Stimulated activated CD8-positive, alpha-beta memory T cell treated with anti-CD3 and anti-CD28 coated beads, Interleukin-15, amount 100 ng/mL, for 1 hour (primary cell): ENCODE data around the gene CCSER1.
"Not testable (repeated sequence)": the region's sequence is repeated elsewhere in the genome, so short reads cannot be mapped to it uniquely, and the experiment has no call there.

Experiments
- DNase-seq: peaks from one replicate; pipeline ENCODE4 v3.0.0-alpha.2; 2020; ENCODE audit warnings: low read depth

The CCSER1 gene

DNA sequence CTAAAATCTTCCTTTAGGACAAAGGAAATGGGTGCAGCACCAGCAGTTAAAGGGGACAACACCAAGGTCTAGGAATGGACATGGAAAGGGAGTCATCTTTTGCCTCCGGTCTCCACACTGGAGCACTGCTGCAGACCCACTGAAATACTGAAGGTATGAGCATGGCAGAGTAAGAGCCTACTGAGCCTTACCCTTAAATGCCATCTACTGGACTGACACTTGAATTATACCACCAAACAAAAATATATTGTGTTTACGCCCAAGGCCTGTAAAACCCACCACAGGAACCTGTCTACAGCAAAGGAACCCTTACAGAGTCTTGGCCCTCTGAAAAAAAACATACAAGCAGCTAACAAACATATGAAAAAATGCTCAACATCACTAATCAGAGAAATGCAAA lies 443.4 kb downstream of the CCSER1 start:
- no peak for DNase-seq

DNA sequence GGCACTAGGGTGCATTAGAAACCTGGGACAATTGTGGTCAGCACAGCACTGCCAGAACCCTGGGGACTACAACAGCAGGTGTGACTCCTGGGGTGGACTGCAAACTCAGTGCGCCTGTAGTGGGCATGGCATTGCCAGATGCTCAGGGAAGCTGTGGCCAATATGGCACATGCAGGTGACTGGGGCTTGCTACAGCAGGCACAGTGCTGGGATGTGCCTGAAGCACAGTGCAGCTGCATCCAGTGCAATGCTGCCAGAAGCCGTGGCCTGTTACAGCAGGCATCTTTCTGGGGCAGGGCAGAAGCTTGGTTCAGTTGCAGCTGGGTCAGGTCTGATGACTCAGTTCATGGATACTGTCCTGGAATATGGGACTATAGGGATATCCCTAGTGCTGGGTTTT lies 445.8 kb downstream of the CCSER1 start:
- no peak for DNase-seq

GRCh38 chr4:90575371-90575770 lies 448.2 kb downstream of the CCSER1 start:
- DNase-seq: no peak

DNA sequence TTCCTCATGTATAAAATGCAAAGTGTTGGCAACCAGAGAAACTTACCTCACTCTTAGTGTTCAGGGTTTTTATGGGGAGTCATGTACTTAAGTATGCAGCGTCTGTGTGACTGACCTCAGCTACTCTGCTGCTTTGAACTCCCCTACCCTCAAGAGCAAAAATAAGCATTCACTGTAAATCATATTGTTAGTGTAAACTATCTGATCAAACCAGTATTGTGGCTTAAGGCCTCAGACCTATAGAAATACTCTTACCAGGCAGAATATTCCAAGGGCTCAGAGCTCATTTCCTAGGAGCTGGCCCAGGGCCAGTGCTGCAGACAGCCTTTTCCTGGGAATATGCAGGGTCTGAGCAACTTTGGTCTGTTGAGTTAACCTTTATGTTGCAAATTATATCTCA lies 453.1 kb downstream of the CCSER1 start:
- DNase-seq: no peak

- DNase-seq: no peak
Measured at GRCh38 chr4:90582087-90582486, 454.9 kb downstream of the CCSER1 start.

DNA sequence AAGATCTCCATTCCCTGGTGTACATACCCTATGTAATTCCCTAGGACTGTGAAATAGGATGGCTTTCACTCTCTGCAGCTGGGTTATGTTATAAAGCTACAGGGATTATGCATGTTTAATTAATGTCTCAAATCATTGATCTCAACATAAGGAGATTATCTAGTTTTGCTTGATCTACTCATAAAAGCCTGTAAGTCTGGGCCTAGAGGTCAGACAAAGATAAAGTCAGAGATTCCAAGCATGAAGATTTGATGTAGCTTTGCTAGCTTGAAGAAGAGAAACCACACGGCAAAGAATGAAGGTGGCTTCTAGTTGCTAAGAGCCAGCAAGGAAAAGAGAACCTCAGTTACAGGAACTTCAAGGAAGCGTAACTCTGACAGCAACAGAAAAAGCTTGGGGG lies 456.9 kb downstream of the CCSER1 start:
- no peak for DNase-seq

DNA sequence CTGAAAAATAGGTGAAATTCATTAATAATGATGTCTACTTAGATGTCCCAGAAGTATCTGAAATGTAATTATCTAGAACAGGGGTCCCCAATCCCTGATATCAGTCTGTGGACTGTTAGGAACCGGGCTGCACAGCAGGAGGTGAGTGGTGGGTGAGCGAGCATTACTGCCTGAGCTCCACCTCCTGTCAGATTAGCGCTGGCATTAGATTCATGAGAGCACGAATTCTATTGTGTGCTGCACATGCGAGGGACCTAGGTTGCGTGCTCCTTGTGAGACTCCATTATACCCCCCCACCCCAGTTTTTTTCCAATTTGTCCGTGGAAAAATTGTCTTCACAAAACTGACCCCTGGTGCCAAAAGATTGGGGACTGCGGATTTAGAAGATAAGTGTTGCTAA lies 458.8 kb downstream of the CCSER1 start:
- no peak for DNase-seq

GRCh38 chr4:90586799-90587198 lies 459.6 kb downstream of the CCSER1 start:
- no peak for DNase-seq

DNA sequence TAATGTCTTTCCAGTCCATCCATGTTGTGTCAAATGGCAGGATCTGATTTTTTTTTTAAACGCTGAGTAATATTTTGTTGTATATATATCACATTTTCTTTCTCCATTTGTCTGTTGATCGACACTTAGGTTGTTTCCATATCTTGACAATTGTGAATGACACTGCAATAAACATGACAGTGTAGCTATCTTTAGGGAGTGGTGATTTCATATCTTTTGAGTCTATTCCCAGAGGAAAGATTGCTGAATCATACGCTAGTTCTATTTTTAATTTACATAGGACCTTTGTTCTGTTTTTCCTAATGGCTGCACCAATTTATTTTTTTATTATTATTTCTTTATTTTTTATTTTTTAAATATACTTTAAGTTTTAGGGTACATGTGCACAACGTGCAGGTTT lies 470.7 kb downstream of the CCSER1 start:
- DNase-seq: no peak

DNA sequence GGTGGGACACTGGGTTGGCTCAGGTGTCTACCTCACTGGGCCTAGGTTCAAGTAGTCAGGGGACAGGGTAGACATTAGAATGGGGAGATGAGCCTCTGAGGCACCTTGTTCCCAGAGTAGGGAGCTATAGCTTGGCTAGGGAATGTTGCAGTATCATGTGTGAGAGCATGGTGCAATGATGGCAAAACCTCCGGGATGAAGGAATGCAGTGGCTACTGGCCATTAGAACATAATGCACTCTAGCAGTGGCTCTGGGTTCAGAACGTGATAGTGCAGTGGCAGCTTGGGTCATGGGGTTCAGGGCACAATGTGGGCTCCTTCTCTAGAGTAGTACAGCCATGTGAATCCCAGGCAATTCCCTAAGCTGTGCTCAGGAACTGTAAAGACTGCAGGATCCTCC lies 471.5 kb downstream of the CCSER1 start:
- no peak for DNase-seq

DNA sequence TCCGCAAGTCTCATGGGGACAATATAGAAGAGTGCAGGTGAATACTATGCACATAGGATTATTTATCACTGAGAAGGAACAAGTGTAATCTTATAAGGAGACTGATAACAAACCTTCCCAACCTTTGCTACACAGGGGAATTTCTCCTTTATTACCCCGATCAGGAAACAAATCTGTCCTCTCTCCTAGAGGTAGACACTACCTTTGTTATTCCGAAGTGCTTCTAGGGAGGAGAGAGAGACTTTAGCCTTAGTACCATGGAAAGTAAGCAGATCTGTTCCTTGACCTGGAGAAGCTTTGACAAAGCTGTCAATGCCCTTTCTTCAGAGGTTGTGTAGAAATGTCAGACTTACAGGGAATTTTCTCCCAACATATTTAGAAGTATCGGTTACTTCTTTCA lies 475.5 kb downstream of the CCSER1 start:
- DNase-seq: no peak

DNA sequence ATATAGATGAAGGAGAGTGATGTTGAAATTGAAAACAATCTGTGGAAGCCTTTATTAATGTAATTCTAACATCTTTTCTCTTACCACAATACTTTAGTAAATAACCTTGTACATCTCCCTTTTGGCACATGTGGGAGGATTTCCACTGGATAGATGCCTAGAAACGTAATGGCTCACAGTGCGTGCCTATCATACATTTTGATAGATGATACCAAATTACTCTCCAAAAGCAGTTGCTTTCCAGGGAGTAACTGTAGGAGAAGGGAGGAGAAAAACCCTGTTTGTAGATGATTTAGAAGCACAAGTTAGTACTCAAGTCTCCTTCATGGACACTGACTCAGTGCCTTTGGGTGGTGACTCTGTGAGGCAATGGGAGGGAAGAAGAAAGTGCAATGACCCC lies 476.3 kb downstream of the CCSER1 start:
- DNase-seq: no peak

DNA sequence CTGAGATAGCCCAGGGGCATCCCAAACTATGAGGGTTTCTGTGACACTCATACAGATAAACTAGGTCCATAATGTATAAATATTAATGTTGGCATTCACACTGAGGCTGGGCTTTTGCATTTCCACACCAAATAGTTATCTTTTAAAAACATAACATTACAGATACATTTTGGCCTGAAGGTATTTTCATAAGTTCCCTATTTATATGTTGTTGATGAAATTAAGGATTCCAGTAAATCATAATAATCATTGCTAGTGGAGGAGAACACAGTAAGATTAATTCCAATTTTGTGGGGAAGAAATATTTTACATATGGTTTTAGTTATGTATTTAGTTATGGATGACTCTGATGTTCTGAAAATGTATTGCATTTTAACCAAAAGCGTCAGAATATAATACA lies 479.6 kb downstream of the CCSER1 start:
- no peak for DNase-seq

- DNase-seq: no peak
Measured at GRCh38 chr4:90614371-90614770, 487.2 kb downstream of the CCSER1 start.

- DNase-seq: no peak
Measured at GRCh38 chr4:90621080-90621479, 493.9 kb downstream of the CCSER1 start.

GRCh38 chr4:90624781-90625180 lies 497.6 kb downstream of the CCSER1 start:
- DNase-seq: no peak

DNA sequence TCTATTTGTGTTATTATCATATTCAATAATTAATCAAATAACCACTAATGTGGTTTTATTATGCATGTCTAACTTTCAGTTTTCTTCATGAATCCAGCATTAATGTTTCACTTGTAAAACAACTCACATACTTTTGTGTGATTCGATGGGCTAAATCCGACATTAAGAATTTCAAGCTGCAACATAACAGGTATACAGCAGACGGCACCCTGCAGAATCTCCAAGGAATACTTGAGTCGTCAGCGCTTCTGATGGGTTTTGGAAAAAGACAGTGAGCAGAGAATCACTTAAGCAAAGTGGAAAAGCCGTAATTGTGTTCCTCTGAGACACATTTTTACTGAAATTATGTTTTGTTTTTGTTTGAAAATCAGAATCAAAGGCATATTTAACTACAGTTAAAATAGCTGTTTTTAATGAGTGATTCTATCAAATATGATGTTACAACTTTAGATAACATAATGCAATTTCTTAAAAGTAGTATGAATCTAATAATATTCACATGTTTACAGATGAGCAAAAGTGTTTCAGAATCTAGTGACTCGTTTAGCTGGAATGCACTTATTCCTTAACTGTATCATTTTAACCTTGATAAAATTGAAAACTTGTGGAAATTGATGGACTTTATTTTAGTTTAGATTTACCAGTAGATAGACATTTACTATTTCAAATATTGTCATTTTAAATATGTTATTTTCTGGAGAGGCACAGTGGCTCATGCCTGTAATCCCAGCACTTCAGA lies 514.8 kb downstream of the CCSER1 start:
- DNase-seq: no peak

DNA sequence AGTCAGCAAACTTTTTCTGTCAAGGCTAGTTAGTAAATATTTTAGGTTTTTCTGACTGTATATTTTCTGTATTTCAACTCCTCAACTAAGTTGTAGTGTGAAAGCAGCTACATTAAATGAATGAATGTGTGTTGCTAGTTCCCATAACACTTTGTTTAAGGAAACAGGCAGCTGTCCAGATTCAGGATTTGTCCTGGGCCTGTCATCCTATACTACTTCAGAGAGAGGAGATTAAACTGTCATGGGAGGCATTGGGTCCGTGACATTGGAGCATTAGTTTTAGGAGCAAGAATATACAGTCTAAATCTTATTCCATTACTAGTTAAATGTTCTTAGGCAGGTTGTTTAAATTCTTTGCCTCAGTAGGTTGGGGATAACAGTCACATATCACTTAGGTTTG lies 516.0 kb downstream of the CCSER1 start:
- DNase-seq: no peak

GRCh38 chr4:90648311-90648710 lies 521.1 kb downstream of the CCSER1 start:
- DNase-seq: no peak

- DNase-seq: no peak
Measured at GRCh38 chr4:90648791-90649190, 521.6 kb downstream of the CCSER1 start.

DNA sequence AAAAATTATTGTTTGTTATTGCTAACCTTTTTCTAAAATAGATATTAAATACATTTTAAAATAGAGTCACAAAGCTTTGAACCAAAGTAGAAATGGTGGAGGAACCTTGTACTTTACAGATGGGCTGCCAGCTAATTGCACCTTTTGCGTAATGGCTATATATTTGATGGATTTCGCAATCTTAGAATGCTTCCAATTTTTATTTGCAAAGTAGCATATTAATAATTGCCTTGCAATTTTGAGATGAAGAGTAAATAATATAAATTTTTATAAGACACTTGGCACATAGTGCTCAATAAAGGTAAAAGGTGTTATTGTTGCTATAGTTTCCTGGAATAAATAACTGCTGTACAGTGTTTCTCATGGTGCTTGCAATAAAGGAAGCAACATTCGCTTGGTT lies 533.5 kb downstream of the CCSER1 start:
- no peak for DNase-seq

DNA sequence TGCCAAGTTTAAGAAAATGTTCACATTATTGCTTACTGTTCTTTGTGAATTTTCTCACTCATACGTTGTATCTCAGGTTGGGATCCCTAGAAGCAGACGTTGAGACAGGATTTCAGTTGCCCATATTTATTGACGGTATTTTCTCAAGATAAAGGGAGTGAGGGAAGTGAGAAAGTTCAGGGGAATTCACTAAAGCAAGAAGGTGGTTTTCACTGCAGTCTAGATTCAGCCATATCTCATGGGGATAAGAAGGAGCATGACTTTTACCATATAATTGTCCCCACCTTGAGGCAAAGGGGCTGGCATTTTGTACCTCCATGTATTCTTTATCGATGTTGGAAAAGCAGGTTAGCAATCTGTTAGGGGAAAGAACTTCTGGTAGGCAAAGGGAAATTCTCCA lies 543.0 kb downstream of the CCSER1 start:
- no peak for DNase-seq

DNA sequence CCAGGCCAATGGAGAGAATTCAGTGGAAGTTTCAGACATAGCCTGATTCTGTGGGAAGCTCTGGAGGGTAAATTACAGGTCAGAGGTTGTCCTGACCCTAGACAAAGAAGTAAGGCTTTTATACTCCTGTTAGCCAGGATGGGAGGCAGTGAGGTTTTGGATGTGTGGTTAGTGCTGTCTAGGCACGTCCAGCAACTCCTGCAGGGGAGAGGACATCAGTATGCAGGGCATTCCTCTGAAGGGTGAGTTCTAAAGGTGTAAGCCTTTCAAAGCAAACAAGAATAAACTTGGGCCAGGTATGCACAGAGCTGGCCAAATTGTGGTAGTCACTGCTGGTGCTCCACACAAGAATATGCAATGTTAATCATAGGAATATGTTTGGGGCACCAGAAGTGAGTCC lies 562.5 kb downstream of the CCSER1 start:
- DNase-seq: no peak

DNA sequence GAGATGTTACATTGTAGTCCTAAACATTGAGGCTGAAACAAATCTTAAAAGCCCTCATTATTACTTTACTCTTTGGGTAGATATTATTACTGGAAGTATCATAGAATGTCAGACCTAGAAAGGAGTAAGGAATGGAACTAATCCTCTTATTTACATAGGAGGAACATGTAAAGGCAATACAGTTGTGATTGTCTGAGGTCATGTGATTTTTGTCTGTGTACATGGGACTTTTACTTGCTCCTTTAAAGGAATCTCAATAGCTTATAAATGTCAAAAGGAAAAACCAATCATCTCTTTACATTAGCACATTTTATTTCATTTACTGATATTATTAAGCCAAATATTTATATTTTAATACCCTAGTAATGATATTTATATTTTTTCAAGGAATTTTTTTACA lies 568.2 kb downstream of the CCSER1 start:
- no peak for DNase-seq

GRCh38 chr4:90705501-90705900 lies 578.3 kb downstream of the CCSER1 start:
- not testable (repeated sequence) for DNase-seq
